ENCODE measurements around the gene PTPRM.

Gene PTPRM

DNA sequence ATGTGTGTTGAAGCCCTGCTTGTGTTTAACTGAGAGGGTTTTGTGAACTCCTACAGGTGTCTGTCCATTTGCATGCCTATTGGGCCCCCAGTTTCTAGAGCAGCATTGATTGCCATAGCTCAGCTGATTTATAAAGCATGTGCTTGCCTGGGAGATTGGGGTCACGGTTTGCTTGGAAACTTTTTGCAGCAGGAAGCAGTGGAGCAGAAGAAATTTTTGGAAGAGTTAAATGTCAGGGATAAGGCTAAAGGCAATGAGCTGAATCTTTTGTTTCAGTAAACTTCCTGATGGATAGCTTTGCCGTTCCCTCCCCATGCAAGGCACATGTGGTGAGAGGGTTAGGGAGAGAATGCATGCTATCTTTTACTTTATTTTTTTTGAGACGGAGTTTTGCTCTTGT, 102.2 kb downstream of the PTPRM start:
- no peak for DNase-seq
- no peak for ATAC-seq

GRCh38 chr18:7671105-7671504, 104.0 kb downstream of the PTPRM start:
- DNase-seq, result no peak
- ATAC-seq, result no peak

- ATAC-seq, result no peak
Observed at GRCh38 chr18:7676253-7676873, 109.2 kb downstream of the PTPRM start.

DNA sequence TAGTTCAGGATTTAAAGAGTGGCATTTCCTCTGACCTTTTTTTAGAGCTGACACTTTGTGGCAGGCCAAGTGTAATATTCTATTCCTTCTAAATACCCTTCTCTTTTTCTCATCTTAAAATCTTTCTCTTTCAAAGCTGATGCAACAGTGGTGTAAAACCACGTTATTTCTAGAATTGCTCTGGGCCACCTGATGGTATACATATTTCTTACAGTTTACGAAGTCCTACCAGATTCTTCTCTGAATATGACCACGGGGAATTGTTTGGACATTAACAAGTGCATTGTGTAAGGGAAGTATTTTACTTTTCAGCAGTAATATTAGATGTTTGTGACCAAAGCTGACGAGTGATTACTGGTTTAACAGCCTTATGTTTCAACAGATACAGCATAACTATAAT, 109.9 kb downstream of the PTPRM start:
- no peak for DNase-seq
- ATAC-seq, result no peak

More at GRCh38 chr18:7676253-7676873, 109.2 kb downstream of the PTPRM start:
- DNase-seq, result no peak

DNA sequence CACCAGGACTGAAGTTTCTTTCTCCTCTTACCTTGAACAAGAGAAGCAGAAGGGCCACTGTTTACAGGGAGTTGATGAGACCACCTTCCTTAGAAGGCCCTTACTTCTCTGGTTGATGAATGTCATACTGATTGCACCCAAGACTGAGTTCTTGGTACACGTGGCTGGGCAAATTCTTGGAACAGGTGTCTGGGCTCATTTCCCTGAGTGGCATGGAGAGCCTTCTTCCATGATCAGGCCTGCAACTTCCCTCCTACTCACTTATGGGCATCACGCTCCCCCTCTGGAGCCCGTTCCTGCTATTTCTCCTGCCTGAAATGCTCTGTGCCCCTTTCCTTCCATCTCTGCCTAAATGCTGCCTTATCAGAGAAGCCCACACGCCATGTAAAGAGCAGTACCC, 110.3 kb downstream of the PTPRM start:
- DNase-seq (no peak), ATAC-seq (no peak)

DNA sequence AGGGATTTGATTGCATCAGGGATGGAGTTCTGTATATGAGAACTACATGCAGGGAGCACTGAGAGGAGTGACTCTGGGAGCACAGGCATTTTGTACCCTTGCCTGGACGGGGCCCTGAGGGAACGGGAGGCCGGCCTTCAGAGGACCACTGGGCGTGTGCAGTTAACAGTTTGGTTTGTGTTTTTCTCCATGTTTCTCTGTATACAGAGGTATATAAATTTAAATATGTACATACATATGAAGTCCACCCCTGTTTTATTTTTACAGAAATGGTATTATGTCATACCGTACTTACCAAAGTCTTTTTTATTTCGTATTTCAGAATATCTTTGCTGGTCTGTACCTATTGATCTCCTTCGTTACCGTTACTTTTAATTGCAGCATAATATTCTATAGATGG, 111.3 kb downstream of the PTPRM start:
- no peak for DNase-seq
- ATAC-seq, result no peak

DNA sequence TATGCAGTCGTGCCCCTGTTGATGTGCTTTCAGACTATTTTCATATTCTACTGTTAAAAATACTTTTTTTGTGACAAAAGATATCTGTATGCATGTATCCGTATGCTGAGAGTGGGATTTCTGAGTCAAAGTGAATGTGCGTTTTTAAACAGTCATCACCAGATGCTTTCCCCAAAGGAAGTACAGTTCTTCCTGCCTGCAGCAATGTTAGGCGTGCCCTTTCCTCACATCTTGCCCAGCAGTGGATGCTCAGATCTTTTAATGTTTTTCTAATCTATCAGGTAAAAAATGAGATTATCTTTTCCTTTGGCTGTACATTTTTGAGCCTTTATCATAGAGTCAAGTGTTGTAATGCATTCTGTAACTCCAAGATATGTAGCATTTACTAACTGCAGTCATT, 111.7 kb downstream of the PTPRM start:
- DNase-seq (no peak), ATAC-seq (no peak)

GRCh38 chr18:7681298-7681697, 114.2 kb downstream of the PTPRM start:
- DNase-seq, result no peak
- no peak for ATAC-seq

DNA sequence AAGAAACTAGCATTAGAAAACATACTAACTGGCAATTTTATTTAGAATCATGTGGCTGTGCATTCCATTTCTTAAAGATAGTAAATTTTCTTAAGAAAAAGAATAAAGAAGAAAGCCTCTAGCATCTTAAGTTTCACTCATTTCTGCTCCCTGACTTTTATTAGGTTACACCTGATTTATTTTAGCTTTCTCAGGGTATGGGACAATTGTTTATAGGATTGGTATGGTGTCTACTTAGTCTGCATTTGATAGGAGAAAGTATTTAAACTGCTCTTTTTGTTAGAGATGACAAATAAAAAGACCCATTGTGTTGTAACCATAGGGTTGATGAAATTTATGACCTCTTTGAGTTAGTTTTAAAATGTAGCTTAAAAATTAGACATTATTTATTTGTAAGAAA, 115.2 kb downstream of the PTPRM start:
- no peak for DNase-seq
- no peak for ATAC-seq

GRCh38 chr18:7683753-7684152, 116.6 kb downstream of the PTPRM start:
- no peak for ATAC-seq
- no peak for DNase-seq

DNA sequence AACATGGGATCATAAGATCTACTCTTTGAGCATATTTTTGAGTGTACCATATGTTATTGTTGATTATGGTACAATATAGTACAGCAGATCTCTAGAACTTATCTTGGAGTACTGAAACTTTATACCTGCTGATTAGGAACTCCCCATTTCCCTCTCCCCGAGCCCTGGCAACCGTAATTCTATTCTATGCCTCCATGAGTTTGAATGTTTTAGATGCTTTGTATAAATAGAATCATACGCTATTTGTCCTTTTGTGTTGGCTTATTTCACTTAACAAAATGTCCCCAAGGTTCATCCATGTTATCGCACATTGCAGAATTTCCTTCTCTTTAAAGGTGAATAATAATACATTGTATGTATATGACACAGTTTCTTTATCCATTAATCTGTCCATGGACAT, 117.2 kb downstream of the PTPRM start:
- DNase-seq, result no peak
- no peak for ATAC-seq

GRCh38 chr18:7684966-7685365, 117.8 kb downstream of the PTPRM start:
- ATAC-seq, result no peak
- no peak for DNase-seq

DNA sequence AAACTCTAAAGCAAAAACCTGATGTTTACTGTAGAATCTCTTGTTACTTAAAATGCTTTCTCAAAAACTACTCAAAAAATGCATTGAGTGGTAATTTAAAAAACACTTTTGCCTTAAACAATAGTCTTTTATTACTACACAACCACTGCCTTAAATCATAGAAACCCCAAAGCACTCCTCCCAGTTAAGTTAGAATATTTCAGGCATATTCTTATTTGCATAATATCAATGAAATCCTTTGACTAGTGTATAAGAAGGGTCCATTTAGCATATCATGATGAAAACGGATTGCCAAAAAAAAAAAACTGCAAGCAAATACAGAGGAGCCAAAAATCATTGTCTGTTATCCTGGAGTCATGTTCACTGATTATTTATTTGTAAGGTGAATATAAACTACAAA, 119.2 kb downstream of the PTPRM start:
- no peak for DNase-seq
- ATAC-seq, result no peak

DNA sequence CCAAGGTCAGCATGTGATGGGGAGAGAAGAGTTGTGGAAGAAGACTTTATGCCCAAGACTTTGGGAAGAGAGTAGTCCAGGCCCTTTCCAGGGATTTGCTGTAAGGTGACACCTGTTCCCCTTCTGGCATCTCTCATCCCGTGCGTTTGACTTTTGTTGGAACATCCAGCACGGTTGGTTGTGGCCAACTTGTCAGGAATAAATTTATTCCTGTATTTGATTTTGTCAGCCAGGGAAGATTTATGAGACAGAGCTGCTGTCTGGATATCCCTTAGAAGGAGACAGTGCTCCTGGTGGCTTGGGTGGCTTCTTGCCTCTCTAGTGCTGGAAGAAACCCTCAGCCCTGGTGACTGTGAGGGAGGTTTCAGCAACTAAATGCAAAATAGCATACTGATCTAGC, 121.5 kb downstream of the PTPRM start:
- ATAC-seq (no peak), DNase-seq (no peak)

GRCh38 chr18:7691206-7691605, 124.1 kb downstream of the PTPRM start:
- ATAC-seq (no peak), DNase-seq (no peak)

- no peak for DNase-seq
- ATAC-seq, result no peak
Observed at GRCh38 chr18:7696780-7697179, 129.7 kb downstream of the PTPRM start.

DNA sequence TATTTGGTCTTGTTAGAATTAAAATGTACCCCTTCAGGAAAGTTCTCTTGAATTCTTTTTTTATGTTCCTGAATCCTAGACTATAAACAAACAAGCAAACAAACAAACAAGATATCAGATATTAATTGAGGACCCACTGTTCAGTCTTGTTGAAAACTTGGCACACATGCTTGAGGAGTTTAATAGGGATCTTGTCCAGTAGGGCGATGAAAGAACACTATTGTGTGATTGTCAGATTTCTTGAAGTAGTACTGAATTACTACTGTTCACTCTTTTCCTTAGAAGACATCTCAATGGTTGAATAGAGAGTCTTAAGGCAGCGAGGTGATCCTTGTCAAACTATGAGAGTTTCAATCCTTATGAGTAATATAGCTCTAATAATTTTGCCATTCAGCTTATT, 130.2 kb downstream of the PTPRM start:
- DNase-seq (no peak), ATAC-seq (no peak)

GRCh38 chr18:7711495-7711894, 144.4 kb downstream of the PTPRM start:
- ATAC-seq (no peak), DNase-seq (no peak)

GRCh38 chr18:7720395-7720794, 153.3 kb downstream of the PTPRM start:
- DNase-seq, result no peak
- ATAC-seq, result no peak

GRCh38 chr18:7721532-7721931, 154.4 kb downstream of the PTPRM start:
- ATAC-seq (no peak), DNase-seq (no peak)

GRCh38 chr18:7722955-7723354, 155.8 kb downstream of the PTPRM start:
- DNase-seq, result no peak

DNA sequence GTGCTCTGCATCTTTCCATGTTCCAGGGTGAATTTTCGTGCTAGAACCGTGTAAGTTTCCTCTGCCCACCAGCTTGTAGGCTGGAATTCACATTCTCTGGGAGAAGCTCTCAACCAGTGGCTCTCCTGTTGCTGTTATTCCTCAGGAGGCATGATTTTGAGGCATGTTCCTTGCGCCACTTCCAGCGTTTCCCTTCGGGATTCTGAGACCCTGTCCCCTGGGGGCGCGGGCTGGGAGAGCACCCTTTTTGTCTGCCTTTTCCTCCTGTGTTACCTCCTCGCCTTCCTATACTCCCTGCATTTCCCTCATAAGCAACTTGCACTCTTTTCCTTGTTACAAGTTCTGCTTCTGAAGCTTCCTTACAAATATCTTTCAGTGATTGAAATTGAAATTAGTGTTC, 156.4 kb downstream of the PTPRM start:
- DNase-seq (no peak), ATAC-seq (no peak)

More at GRCh38 chr18:7722955-7723354, 155.8 kb downstream of the PTPRM start:
- ATAC-seq, result no peak

- no peak for DNase-seq
- ATAC-seq, result no peak
Observed at GRCh38 chr18:7725473-7725872, 158.4 kb downstream of the PTPRM start.

DNA sequence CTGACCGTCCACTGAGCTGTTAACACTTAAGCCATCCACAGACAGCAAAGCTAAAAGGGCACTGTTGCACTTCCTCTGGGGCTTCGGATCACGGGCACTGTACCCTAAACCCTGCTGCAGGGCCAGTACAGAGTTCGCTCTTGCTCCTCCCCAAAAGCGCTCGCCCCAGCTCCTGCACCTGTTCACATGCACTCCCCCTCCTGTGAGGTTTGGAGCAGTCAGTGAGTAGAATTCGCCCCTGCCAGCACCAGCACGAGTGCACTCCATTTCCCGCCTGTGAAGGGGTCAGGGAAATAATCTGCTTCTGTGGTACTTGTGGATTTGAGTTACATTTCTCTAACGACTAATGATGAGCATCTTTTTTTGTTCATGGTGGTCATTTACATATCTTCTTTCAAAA, 158.8 kb downstream of the PTPRM start:
- DNase-seq (no peak), ATAC-seq (no peak)

DNA sequence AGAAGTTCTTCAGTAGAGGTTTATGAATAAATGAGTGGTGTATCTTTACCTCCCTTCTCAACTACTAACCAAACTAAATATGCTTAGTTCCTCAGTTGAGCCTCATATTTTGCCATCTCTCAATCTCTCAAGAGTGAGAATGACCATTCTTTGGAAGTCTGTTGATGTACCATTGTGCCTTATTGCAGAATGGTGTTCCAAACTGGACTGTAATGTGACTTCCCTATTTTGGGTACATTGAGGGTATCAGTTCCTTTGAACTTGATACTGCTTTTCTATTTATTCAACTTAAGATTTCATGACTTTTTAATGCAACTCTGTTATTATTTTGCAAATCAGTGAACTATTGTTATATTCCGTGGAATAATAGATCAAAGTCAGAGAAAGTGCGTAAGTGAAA, 159.4 kb downstream of the PTPRM start:
- ATAC-seq, result no peak

More for the DNA sequence above, 159.4 kb downstream of the PTPRM start:
- no peak for DNase-seq

Measured in stimulated activated naive CD8-positive, alpha-beta T cell treated with anti-CD3 and anti-CD28 coated beads, Interleukin-15, Interleukin-2, amounts not matched to agents 100 U/mL and 50 U/mL, for 24 hours (primary cell).